ENCODE data around the gene DDX56. TPM values are rescaled to one million over a fixed set of nuclear protein-coding genes. Genes with fewer than 3 reads are reported as not detected.

DDX56 gene
- total RNA-seq, 2 experiments from 2014 or later: 97.4 to 102 TPM

- Mint-ChIP-seq H3K27ac (peak overlapping the region; percentile 95), H3K4me1 (peaks cover 42% of the 10 kb centered on the region), H3K27me3 (no peaks in the 10 kb centered on the region), H3K4me3 (peak overlapping the region; percentile 91), H3K9me3 (ENCODE audit: low read depth) (no peaks in the 10 kb centered on the region), H3K36me3 (peaks cover 24% of the 10 kb centered on the region)
- no peak for ATAC-seq
- CTCF ChIA-PET: interaction anchor here (1.4 to 2.1 kb wide), 4 partner anchors 17 to 265 kb away, joined by 4 to 8 read pairs (median 6); partner anchors contain the start of gene H2AZ2
- DNase-seq: no peak
Observed at GRCh38 chr7:44583146-44583865, 9.6 kb upstream of the DDX56 start.

- peak; percentile 96 for ATAC-seq
- peak; percentile 100 for DNase-seq
- Mint-ChIP-seq H3K4me3 (peak within 1 kb of the TSS; percentile 91), H3K36me3 (peaks cover 27% of the 10 kb centered on the region), H3K4me1 (peaks cover 38% of the 10 kb centered on the region), H3K27ac (peak within 1 kb of the TSS; percentile 95), H3K9me3 (ENCODE audit: low read depth) (no peaks in the 10 kb centered on the region), H3K27me3 (no peaks in the 10 kb centered on the region)
- CTCF ChIA-PET: interaction anchor here (0.6 to 2.1 kb wide), 10 partner anchors 9 to 554 kb away, joined by 3 to 8 read pairs (median 4); partner anchors contain the start of genes H2AZ2 and PURB
Observed at GRCh38 chr7:44581879-44582603, 8.3 kb upstream of the DDX56 start, which contains the start of gene TMED4. Gene TMED4, minus strand, starts transcription at chr7:44582231. Its CDS starts 25 bp downstream, at chr7:44582206.

GRCh38 chr7:44580945-44581878 lies 7.5 kb upstream of the DDX56 start:
- ATAC-seq (peak; percentile 28), DNase-seq (peak; percentile 73)
- Mint-ChIP-seq H3K4me1 (peaks cover 39% of the 10 kb centered on the region), H3K9me3 (ENCODE audit: low read depth) (no peaks in the 10 kb centered on the region), H3K27me3 (no peaks in the 10 kb centered on the region), H3K27ac (peak overlapping the region; percentile 95), H3K4me3 (peak overlapping the region; percentile 91), H3K36me3 (peaks cover 29% of the 10 kb centered on the region)
- CTCF ChIA-PET: interaction anchor here (0.9 to 2.1 kb wide), 9 partner anchors 9 to 555 kb away, joined by 3 to 8 read pairs (median 3); partner anchors contain the start of gene PURB

- peak overlapping the region; percentile 4 for H3K27ac Mint-ChIP-seq
- H3K4me3 Mint-ChIP-seq: no peak overlapping the region
- H3K27me3 Mint-ChIP-seq: no peaks in the 10 kb centered on the region
- H3K9me3 Mint-ChIP-seq (ENCODE audit: low read depth): no peaks in the 10 kb centered on the region
- H3K36me3 Mint-ChIP-seq: peaks cover 47% of the 10 kb centered on the region
- ATAC-seq (no peak), DNase-seq (no peak)
- CTCF ChIA-PET: interaction anchor here (1.1 kb wide), 1 partner anchor 11 kb away, joined by 4 read pairs; no protein-coding TSS in a partner anchor
- H3K4me1 Mint-ChIP-seq: peaks cover 55% of the 10 kb centered on the region
Observed at GRCh38 chr7:44576228-44576627, 2.5 kb upstream of the DDX56 start.

GRCh38 chr7:44575054-44575453 lies 1.3 kb upstream of the DDX56 start:
- Mint-ChIP-seq H3K9me3 (ENCODE audit: low read depth) (no peaks in the 10 kb centered on the region), H3K27ac (peak overlapping the region; percentile 67)

GRCh38 chr7:44574287-44574872 lies 672 bp upstream of the DDX56 start:
- peak overlapping the region; percentile 85 for H3K4me3 Mint-ChIP-seq
- no peaks in the 10 kb centered on the region for H3K27me3 Mint-ChIP-seq
- peaks cover 48% of the 10 kb centered on the region for H3K36me3 Mint-ChIP-seq
- ATAC-seq: no peak
- peak overlapping the region; percentile 91 for H3K27ac Mint-ChIP-seq
- CTCF ChIA-PET: interaction anchor here (0.7 to 2.1 kb wide), 6 partner anchors 9 to 562 kb away, joined by 3 to 20 read pairs (median 3); partner anchors contain the start of gene H2AZ2
- H3K9me3 Mint-ChIP-seq (ENCODE audit: low read depth): no peaks in the 10 kb centered on the region
- DNase-seq: no peak
- peaks cover 37% of the 10 kb centered on the region for H3K4me1 Mint-ChIP-seq

More at GRCh38 chr7:44575054-44575453, 1.3 kb upstream of the DDX56 start:
- CTCF ChIA-PET: interaction anchor here (2.1 kb wide), 1 partner anchor 10 kb away, joined by 20 read pairs; no protein-coding TSS in a partner anchor
- ATAC-seq (no peak), DNase-seq (no peak)
- no peaks in the 10 kb centered on the region for H3K27me3 Mint-ChIP-seq
- H3K36me3 Mint-ChIP-seq: peaks cover 49% of the 10 kb centered on the region
- H3K4me3 Mint-ChIP-seq: peak overlapping the region; percentile 85
- peaks cover 43% of the 10 kb centered on the region for H3K4me1 Mint-ChIP-seq

GRCh38 chr7:44572771-44573170 lies 937 bp downstream of the DDX56 start:
- Mint-ChIP-seq H3K4me1 (peaks cover 34% of the 10 kb centered on the region), H3K36me3 (peaks cover 50% of the 10 kb centered on the region), H3K9me3 (ENCODE audit: low read depth) (no peaks in the 10 kb centered on the region), H3K27me3 (no peaks in the 10 kb centered on the region), H3K27ac (peak overlapping the region; percentile 91), H3K4me3 (peak overlapping the region; percentile 85)
- ATAC-seq (no peak), DNase-seq (no peak)
- CTCF ChIA-PET: interaction anchor here (0.6 to 2.1 kb wide), 9 partner anchors 8 to 372 kb away, joined by 3 to 20 read pairs (median 4); partner anchors contain the start of genes NUDCD3 and YKT6

GRCh38 chr7:44569959-44570358 lies 3.7 kb downstream of the DDX56 start:
- Mint-ChIP-seq H3K9me3 (ENCODE audit: low read depth) (no peaks in the 10 kb centered on the region), H3K27me3 (no peaks in the 10 kb centered on the region), H3K4me1 (peaks cover 22% of the 10 kb centered on the region), H3K27ac (no peak overlapping the region), H3K4me3 (no peak overlapping the region), H3K36me3 (peaks cover 52% of the 10 kb centered on the region)
- CTCF ChIA-PET: interaction anchor here (0.6 kb wide), 1 partner anchor 351 kb away, joined by 3 read pairs; no protein-coding TSS in a partner anchor
- DNase-seq (no peak), ATAC-seq (no peak)

- CTCF ChIA-PET: interaction anchor here (0.5 to 1.3 kb wide), 2 partner anchors 61 to 328 kb away, joined by 3 read pairs; no protein-coding TSS in a partner anchor
- H3K4me3 Mint-ChIP-seq: no peak overlapping the region
- ATAC-seq: no peak
- H3K9me3 Mint-ChIP-seq (ENCODE audit: low read depth): no peaks in the 10 kb centered on the region
- H3K27me3 Mint-ChIP-seq: no peaks in the 10 kb centered on the region
- peaks cover 14% of the 10 kb centered on the region for H3K4me1 Mint-ChIP-seq
- DNase-seq: no peak
- peaks cover 57% of the 10 kb centered on the region for H3K36me3 Mint-ChIP-seq
- H3K27ac Mint-ChIP-seq: no peak overlapping the region
Observed at GRCh38 chr7:44568771-44569560, 4.7 kb downstream of the DDX56 start.

GRCh38 chr7:44567884-44568283 lies 5.8 kb downstream of the DDX56 start:
- ATAC-seq (no peak), DNase-seq (no peak)
- CTCF ChIA-PET: interaction anchor here (1.3 kb wide), 2 partner anchors 308 to 327 kb away, joined by 3 to 4 read pairs; no protein-coding TSS in a partner anchor
- Mint-ChIP-seq H3K4me1 (peaks cover 11% of the 10 kb centered on the region), H3K27ac (no peak overlapping the region), H3K36me3 (peaks cover 55% of the 10 kb centered on the region), H3K4me3 (no peak overlapping the region), H3K9me3 (ENCODE audit: low read depth) (no peaks in the 10 kb centered on the region), H3K27me3 (no peaks in the 10 kb centered on the region)

GRCh38 chr7:44566680-44567079 lies 7.0 kb downstream of the DDX56 start:
- Mint-ChIP-seq H3K27ac (no peak overlapping the region), H3K36me3 (peaks cover 45% of the 10 kb centered on the region)

More at GRCh38 chr7:44566680-44567079, 7.0 kb downstream of the DDX56 start:
- Mint-ChIP-seq H3K4me1 (peaks cover 2% of the 10 kb centered on the region), H3K4me3 (no peak overlapping the region), H3K9me3 (ENCODE audit: low read depth) (no peaks in the 10 kb centered on the region), H3K27me3 (no peaks in the 10 kb centered on the region)
- CTCF ChIA-PET: interaction anchor here (1.3 to 3.9 kb wide), 7 partner anchors 16 to 325 kb away, joined by 4 to 37 read pairs (median 8); partner anchors contain the start of gene TMED4
- ATAC-seq: no peak
- DNase-seq: no peak
